ENCODE data around the gene RABGAP1.

The RABGAP1 gene

GRCh38 chr9:123073441-123073840 lies 132.6 kb downstream of the RABGAP1 start:
- intact Hi-C loops (cut with DNase I) = no loop called here

GRCh38 chr9:123073991-123074422 lies 133.2 kb downstream of the RABGAP1 start:
- DNase-seq = no peak
- intact Hi-C loops (cut with DNase I) = no loop called here

More at GRCh38 chr9:123073441-123073840, 132.6 kb downstream of the RABGAP1 start:
- no peak for DNase-seq

- intact Hi-C loops (cut with DNase I) = no loop called here
- DNase-seq = no peak
These were observed 133.8 kb downstream of the RABGAP1 start for GRCh38 chr9:123074628-123075027.

GRCh38 chr9:123080444-123080843 lies 139.6 kb downstream of the RABGAP1 start:
- DNase-seq = no peak
- intact Hi-C loops (cut with DNase I) = loop anchor here (5.0 kb wide), 1 partner anchor 272 kb away; no protein-coding TSS in a partner anchor

- intact Hi-C loops (cut with DNase I) = loop anchor here (5.0 kb wide), 1 partner anchor 270 kb away; no protein-coding TSS in a partner anchor
- DNase-seq = no peak
These were observed 141.0 kb downstream of the RABGAP1 start for GRCh38 chr9:123081824-123082223.

- intact Hi-C loops (cut with DNase I) = loop anchor here (5.0 kb wide), 1 partner anchor 269 kb away; no protein-coding TSS in a partner anchor
- no peak for DNase-seq
These were observed 142.9 kb downstream of the RABGAP1 start for GRCh38 chr9:123083680-123084079.

GRCh38 chr9:123084256-123084655 lies 143.4 kb downstream of the RABGAP1 start:
- intact Hi-C loops (cut with DNase I) = loop anchor here (5.0 kb wide), 1 partner anchor 268 kb away; no protein-coding TSS in a partner anchor

GRCh38 chr9:123085916-123086315 lies 145.1 kb downstream of the RABGAP1 start:
- DNase-seq = no peak
- intact Hi-C loops (cut with DNase I) = no loop called here

More at GRCh38 chr9:123084256-123084655, 143.4 kb downstream of the RABGAP1 start:
- no peak for DNase-seq

GRCh38 chr9:123087359-123087888 lies 146.6 kb downstream of the RABGAP1 start:
- DNase-seq = no peak
- intact Hi-C loops (cut with DNase I) = no loop called here

GRCh38 chr9:123089040-123089439 lies 148.2 kb downstream of the RABGAP1 start:
- intact Hi-C loops (cut with DNase I) = no loop called here
- no peak for DNase-seq

- intact Hi-C loops (cut with DNase I) = no loop called here
- no peak for DNase-seq
These were observed 149.0 kb downstream of the RABGAP1 start for GRCh38 chr9:123089790-123090189.

GRCh38 chr9:123090198-123090896 lies 149.5 kb downstream of the RABGAP1 start:
- intact Hi-C loops (cut with DNase I) = no loop called here
- no peak for DNase-seq

- intact Hi-C loops (cut with DNase I) = no loop called here
- DNase-seq = no peak
These were observed 150.1 kb downstream of the RABGAP1 start for GRCh38 chr9:123090956-123091355.

GRCh38 chr9:123091459-123091858 lies 150.6 kb downstream of the RABGAP1 start:
- intact Hi-C loops (cut with DNase I) = no loop called here
- DNase-seq = no peak

- intact Hi-C loops (cut with DNase I) = no loop called here
- DNase-seq = no peak
These were observed 152.3 kb downstream of the RABGAP1 start for GRCh38 chr9:123093141-123093540.

GRCh38 chr9:123096987-123097386 lies 156.2 kb downstream of the RABGAP1 start:
- intact Hi-C loops (cut with DNase I) = no loop called here
- no peak for DNase-seq

GRCh38 chr9:123097430-123098095 lies 156.7 kb downstream of the RABGAP1 start:
- no peak for DNase-seq
- intact Hi-C loops (cut with DNase I) = no loop called here

- no peak for DNase-seq
- intact Hi-C loops (cut with DNase I) = no loop called here
These were observed 157.3 kb downstream of the RABGAP1 start for GRCh38 chr9:123098096-123098459.

GRCh38 chr9:123099042-123099441 lies 158.2 kb downstream of the RABGAP1 start:
- DNase-seq = peak in 5 of 10 donors; percentile 57 to 88 (median 65)
- intact Hi-C loops (cut with DNase I) = no loop called here

GRCh38 chr9:123099548-123099947 lies 158.7 kb downstream of the RABGAP1 start:
- DNase-seq = no peak
- intact Hi-C loops (cut with DNase I) = no loop called here

- peak in 1 of 10 donors; percentile 79 for DNase-seq
- intact Hi-C loops (cut with DNase I) = no loop called here
These were observed 161.7 kb downstream of the RABGAP1 start for GRCh38 chr9:123102375-123103113.
